ENCODE data around the gene BLOC1S5.

BLOC1S5 gene

DNA sequence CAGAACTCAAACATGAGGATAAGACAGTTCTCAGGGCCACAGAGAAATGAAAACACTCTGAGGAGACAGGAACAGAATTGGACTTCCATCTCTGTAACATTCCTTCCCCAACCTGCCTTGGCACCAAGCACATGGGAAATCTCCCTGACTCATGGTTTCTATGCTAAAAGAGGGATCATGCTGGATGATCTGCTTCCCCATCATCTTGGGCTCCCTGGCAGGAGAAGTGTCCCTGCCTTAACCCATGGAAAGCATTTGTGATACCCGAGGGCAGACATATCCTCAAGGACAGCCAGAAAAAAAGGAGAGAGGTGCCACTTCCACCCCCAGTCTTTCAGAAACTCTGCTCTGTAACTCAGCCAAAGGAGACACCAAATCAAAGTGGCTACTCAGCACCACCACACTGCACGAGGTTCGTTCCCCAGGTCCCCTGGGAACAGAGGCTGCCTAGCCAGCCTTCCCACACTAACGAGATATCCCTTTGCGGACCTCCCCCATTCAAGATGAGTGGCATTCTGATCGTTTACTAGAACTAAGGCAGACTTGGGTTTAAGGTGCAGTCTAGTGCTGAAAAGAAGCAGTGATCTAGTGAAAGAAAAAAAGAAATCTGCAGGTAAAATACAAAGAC, 34.8 kb downstream of the BLOC1S5 start:
- no peak for TF ChIP-seq MYC (IDR thresholded peaks at IDR 0.05; ENCODE audit: low read depth, low read length)

DNA sequence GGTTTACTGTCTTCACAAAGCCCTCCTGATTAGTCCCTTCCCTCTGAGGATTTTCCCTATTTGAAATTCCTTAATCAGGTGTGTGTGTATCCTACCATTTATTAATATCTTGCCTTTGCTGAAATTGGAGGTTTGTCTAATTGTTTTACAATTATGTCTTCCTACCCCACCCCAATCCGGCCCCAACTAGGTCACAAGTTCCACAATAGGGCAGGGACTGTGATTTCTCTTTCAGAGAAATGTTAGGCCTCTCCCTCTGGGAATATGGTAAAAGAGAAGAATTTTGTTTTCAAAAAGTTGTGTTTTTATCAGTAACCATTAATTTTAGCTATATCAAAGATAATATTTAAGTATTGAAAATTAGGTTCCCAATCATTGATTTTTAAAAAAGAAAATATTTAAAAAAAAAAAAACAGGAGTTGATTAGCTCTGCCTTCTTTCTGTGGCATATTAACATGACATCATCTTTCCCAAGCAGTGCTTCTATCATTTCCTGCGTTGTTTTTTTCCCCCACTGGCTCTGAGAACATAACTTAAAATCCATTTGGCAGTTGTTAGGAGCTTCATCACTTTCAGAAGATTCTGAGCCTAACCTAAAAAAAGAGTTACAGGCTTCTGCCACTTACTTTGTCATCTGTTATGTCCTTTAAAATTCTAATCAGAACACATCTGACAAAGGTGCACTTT, 36.1 kb downstream of the BLOC1S5 start:
- no peak for DNase-seq (ENCODE audit: low read depth)
- H3K4me3 ChIP-seq (ENCODE audit: low read depth, low read length): no peak overlapping the region
- TF ChIP-seq, protein P1, sequence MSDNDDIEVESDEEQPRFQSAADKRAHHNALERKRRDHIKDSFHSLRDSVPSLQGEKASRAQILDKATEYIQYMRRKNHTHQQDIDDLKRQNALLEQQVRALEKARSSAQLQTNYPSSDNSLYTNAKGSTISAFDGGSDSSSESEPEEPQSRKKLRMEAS (IDR thresholded peaks at IDR 0.05; ENCODE audit: low read depth, low read length): no peak
- TF ChIP-seq POLR2A (IDR thresholded peaks at IDR 0.05; ENCODE audit: extremely low read depth, insufficient read length) (no peak), MYC (IDR thresholded peaks at IDR 0.05; ENCODE audit: low read depth, low read length) (no peak)
- TF ChIP-seq, protein P2, sequence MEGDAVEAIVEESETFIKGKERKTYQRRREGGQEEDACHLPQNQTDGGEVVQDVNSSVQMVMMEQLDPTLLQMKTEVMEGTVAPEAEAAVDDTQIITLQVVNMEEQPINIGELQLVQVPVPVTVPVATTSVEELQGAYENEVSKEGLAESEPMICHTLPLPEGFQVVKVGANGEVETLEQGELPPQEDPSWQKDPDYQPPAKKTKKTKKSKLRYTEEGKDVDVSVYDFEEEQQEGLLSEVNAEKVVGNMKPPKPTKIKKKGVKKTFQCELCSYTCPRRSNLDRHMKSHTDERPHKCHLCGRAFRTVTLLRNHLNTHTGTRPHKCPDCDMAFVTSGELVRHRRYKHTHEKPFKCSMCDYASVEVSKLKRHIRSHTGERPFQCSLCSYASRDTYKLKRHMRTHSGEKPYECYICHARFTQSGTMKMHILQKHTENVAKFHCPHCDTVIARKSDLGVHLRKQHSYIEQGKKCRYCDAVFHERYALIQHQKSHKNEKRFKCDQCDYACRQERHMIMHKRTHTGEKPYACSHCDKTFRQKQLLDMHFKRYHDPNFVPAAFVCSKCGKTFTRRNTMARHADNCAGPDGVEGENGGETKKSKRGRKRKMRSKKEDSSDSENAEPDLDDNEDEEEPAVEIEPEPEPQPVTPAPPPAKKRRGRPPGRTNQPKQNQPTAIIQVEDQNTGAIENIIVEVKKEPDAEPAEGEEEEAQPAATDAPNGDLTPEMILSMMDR (IDR thresholded peaks at IDR 0.05; ENCODE audit: low read depth, low read length): no peak

More for the DNA sequence above, 34.8 kb downstream of the BLOC1S5 start:
- no peak overlapping the region for H3K4me3 ChIP-seq (ENCODE audit: low read depth, low read length)
- DNase-seq (ENCODE audit: low read depth): peak; percentile 33

DNA sequence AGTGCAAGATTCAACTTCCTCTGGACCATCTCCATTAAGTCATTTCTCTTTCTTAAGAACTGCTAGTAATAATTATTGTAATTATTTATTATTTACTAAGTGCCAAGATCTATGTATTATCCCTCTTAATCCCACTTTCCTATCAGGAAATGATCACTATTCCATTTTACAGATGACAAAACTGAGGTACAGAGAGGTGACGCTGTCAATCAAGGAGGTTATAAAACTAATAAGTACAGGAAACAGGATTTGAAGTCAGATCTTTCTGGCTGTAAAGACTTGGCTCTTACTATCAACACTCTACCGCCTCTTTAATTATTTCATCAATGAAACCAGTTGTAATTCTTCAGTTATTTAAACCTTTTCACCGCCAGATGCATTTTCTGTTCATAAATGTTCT, 37.4 kb downstream of the BLOC1S5 start:
- no peak for DNase-seq (ENCODE audit: low read depth)
- TF ChIP-seq, protein P2 (IDR thresholded peaks at IDR 0.05; ENCODE audit: low read depth, low read length): no peak
- TF ChIP-seq POLR2A (IDR thresholded peaks at IDR 0.05; ENCODE audit: extremely low read depth, insufficient read length) (no peak), MYC (IDR thresholded peaks at IDR 0.05; ENCODE audit: low read depth, low read length) (no peak)
- TF ChIP-seq, protein P1 (IDR thresholded peaks at IDR 0.05; ENCODE audit: low read depth, low read length): no peak
- no peak overlapping the region for H3K4me3 ChIP-seq (ENCODE audit: low read depth, low read length)

DNA sequence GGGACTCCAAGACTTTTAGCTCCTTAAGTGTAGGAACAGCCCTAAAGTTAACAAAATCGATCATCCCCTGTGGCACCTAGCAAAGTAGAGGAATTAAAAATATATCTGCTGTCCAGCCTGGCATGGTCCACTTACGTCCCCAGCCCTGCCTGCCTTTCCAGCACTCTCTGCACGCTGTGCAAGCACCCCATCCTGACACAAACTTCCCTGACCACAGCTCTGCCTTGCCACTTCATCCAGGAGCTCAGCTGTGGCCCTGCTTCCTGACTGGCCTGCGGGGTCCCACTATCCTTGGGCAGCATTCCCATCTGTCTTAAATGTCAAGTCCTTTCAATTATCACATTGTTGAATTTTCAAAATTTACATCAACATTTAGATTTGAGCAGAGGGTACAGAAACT, 39.0 kb downstream of the BLOC1S5 start:
- DNase-seq (ENCODE audit: low read depth): no peak
- no peak overlapping the region for H3K4me3 ChIP-seq (ENCODE audit: low read depth, low read length)
- TF ChIP-seq, protein P2 (IDR thresholded peaks at IDR 0.05; ENCODE audit: low read depth, low read length): no peak
- TF ChIP-seq POLR2A (IDR thresholded peaks at IDR 0.05; ENCODE audit: extremely low read depth, insufficient read length): no peak
- TF ChIP-seq, protein P1 (IDR thresholded peaks at IDR 0.05; ENCODE audit: low read depth, low read length): no peak
- TF ChIP-seq MYC (IDR thresholded peaks at IDR 0.05; ENCODE audit: low read depth, low read length): no peak

DNA sequence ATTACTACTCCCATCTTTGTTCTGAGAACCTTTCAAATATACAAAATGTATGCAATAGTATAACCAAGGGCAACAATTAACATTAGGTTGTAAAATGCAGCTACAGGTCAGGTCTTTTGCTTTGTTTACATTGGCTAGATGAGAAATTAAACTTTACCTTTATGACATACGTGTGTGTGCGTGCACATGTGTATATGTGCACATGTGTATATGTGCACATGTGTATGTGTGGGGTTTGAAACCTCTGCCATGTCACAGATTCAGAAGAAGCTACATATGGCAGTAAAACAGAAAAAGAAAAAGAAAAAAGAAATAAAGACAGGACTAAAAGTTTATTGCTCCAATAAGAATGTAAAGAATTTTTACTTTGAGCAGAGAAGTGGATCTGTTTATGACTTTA, 40.6 kb downstream of the BLOC1S5 start:
- H3K4me3 ChIP-seq (ENCODE audit: low read depth, low read length): no peak overlapping the region
- TF ChIP-seq, protein P2 (IDR thresholded peaks at IDR 0.05; ENCODE audit: low read depth, low read length): no peak
- TF ChIP-seq MYC (IDR thresholded peaks at IDR 0.05; ENCODE audit: low read depth, low read length) (no peak), POLR2A (IDR thresholded peaks at IDR 0.05; ENCODE audit: extremely low read depth, insufficient read length) (no peak)
- TF ChIP-seq, protein P1 (IDR thresholded peaks at IDR 0.05; ENCODE audit: low read depth, low read length): no peak
- DNase-seq (ENCODE audit: low read depth): no peak

DNA sequence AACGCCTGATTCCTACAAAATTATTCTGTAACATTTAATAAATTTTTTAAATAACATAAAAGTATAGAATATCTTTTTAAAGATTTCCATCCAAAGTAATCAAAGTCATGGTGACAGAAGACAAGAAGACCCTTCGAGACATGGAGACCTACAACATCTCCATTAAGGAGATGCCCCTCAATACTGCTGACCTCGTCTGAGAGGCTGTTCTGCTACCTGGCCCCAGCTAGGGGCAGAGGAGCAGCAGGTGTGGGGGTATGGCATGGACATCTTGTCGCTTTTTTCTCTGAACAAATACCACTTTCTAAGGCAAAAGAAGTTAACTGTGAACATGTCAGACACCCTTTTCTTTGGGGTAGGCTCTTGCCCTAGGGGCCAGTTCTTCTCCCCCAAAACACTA, 44.1 kb downstream of the BLOC1S5 start:
- no peak overlapping the region for H3K4me3 ChIP-seq (ENCODE audit: low read depth, low read length)
- TF ChIP-seq, protein P1 (IDR thresholded peaks at IDR 0.05; ENCODE audit: low read depth, low read length): no peak

More for the DNA sequence above, 44.1 kb downstream of the BLOC1S5 start:
- DNase-seq (ENCODE audit: low read depth): no peak
